Hepatocyte (in vitro differentiated cells): Measurements from ENCODE around the gene RTN4R. TPM values are rescaled to one million over a fixed set of nuclear protein-coding genes. Genes with fewer than 3 reads are reported as not detected.

Source experiments
- DNase-seq: peaks from one replicate; pipeline ENCODE4 v3.0.0-alpha.2; 2016; ENCODE audit warnings: low spot score
- H2AFZ ChIP-seq: fragments of 200-600 bp; sonication (generic); 2 replicates; pipeline ENCODE4 v1.6.0; 2016; ENCODE audit warnings: antibody characterized with exemption, mild to moderate bottlenecking
- H3K27ac ChIP-seq: fragments of 200-600 bp; sonication (generic); 2 replicates; pipeline ENCODE4 v1.5.1; 2016; ENCODE audit warnings: mild to moderate bottlenecking
- H3K27me3 ChIP-seq: fragments of 200-600 bp; sonication (generic); 2 replicates; pipeline ENCODE4 v1.6.1; 2016
- H3K36me3 ChIP-seq: fragments of 200-600 bp; sonication (generic); replicated peaks from 2 replicates; pipeline ENCODE4 v1.5.1; 2016; ENCODE audit warnings: low read depth; ENCODE audit not compliant: insufficient read depth
- H3K4me1 ChIP-seq: fragments of 200-600 bp; sonication (generic); 2 replicates; pipeline ENCODE4 v1.5.1; 2016; ENCODE audit warnings: mild to moderate bottlenecking, moderate library complexity; ENCODE audit not compliant: insufficient read depth
- H3K4me2 ChIP-seq: fragments of 200-600 bp; sonication (generic); 2 replicates; pipeline ENCODE4 v1.6.0; 2016
- H3K4me3 ChIP-seq: fragments of 200-600 bp; sonication (generic); 2 replicates; pipeline ENCODE4 v1.5.1; 2016; ENCODE audit warnings: mild to moderate bottlenecking
- H3K79me2 ChIP-seq: fragments of 200-600 bp; sonication (generic); 2 replicates; pipeline ENCODE4 v1.6.0; 2017; ENCODE audit warnings: mild to moderate bottlenecking
- H3K9me2 ChIP-seq: fragments of 200-600 bp; sonication (generic); replicated peaks from 2 replicates; pipeline ENCODE4 v1.6.0; 2017; ENCODE audit warnings: mild to moderate bottlenecking; ENCODE audit not compliant: insufficient read depth
- H3K9me3 ChIP-seq: fragments of 200-600 bp; sonication (generic); 2 replicates; pipeline ENCODE4 v1.5.1; 2016; ENCODE audit warnings: low read depth, mild to moderate bottlenecking
- H4K20me1 ChIP-seq: fragments of 200-600 bp; sonication (generic); 2 replicates; pipeline ENCODE4 v1.6.0; 2016; ENCODE audit warnings: mild to moderate bottlenecking; ENCODE audit not compliant: insufficient read depth, poor library complexity, severe bottlenecking
- CTCF ChIP-seq: fragments of 200-600 bp; sonication (generic); IDR thresholded peaks from 2 replicates; pipeline ENCODE4 v1.5.1; 2016; ENCODE audit warnings: antibody characterized with exemption, mild to moderate bottlenecking; ENCODE audit not compliant: poor library complexity
- EZH2 ChIP-seq: fragments of 200-600 bp; sonication (generic); IDR thresholded peaks from 2 replicates; pipeline ENCODE4 v1.6.1; 2016; ENCODE audit warnings: antibody characterized with exemption, mild to moderate bottlenecking, borderline replicate concordance
- EZH2phosphoT487 ChIP-seq: fragments of 200-600 bp; sonication (generic); IDR thresholded peaks from one replicate; pipeline ENCODE4 v1.6.1; 2018; ENCODE audit warnings: antibody characterized with exemption, mild to moderate bottlenecking, low read depth, moderate library complexity; ENCODE audit not compliant: unreplicated experiment, severe bottlenecking
- WGBS: methylation state at CpG from one replicate; pipeline ENCODE4 v1.1.6; 2016; ENCODE audit warnings: low lambda C conversion rate; ENCODE audit errors: missing lambda C conversion rate; 5-methylcytosine and 5-hydroxymethylcytosine counted together
- polyA plus RNA-seq: library from polyadenylated mRNA; unstranded; fragments of >200 nt; fragmentation: Nextera tagmentation; extraction: Ambion mirVana; gene quantifications from 2 replicates; pipeline ENCODE4 v1.2.1, GENCODE V29; 2016
- total RNA-seq: library from RNA; depleted of rRNA; stranded (reverse); fragments of >200 nt; gene quantifications from 2 replicates; pipeline ENCODE4 v1.2.3, GENCODE V29; 2014

The RTN4R gene
- total and polyA plus RNA-seq, 2 experiments from 2014 or later = 7.9 to 16.9 TPM

- Histone ChIP-seq H4K20me1 (no peaks in the 10 kb centered on the region), H2AFZ (no peak overlapping the region), H3K27me3 (peaks cover 3% of the 10 kb centered on the region), H3K4me1 (peaks cover 13% of the 10 kb centered on the region), H3K9me3 (no peaks in the 10 kb centered on the region), H3K27ac (no peak overlapping the region), H3K79me2 (no peaks in the 10 kb centered on the region), H3K4me2 (no peak overlapping the region), H3K4me3 (no peak overlapping the region), H3K36me3 (no peaks in the 10 kb centered on the region), H3K9me2 (no peaks in the 10 kb centered on the region)
- 86% methylated on average over 12 of the region's 13 CpGs for WGBS
- no peak for DNase-seq
- TF ChIP-seq EZH2 (no peak), EZH2phosphoT487 (no peak), CTCF (no peak)
Observed at GRCh38 chr22:20302438-20303228, 34.5 kb upstream of the RTN4R start.

DNA sequence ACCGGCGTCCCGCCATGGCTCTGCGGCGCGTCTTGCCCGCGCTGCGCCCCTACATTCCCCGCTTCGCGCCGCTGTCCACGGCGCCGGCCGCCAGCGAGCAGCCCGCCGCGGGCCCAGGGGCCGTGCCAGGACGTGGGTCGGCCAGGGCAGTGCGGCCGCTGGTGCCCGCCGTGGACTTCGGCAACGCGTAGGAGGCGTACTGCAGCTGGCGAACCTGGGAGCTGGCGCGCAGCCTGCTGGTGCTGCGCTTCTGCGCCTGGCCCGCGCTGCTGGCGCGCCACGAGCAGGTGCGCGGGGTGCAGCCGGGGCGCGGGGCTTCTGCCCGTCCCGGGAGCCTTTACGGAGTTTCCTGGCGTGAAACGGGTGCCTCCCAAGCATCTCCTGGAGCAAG, 31.6 kb upstream of the RTN4R start:
- TF ChIP-seq EZH2phosphoT487 = no peak
- no peak for TF ChIP-seq CTCF
- TF ChIP-seq EZH2 = no peak
- H2AFZ ChIP-seq = no peak overlapping the region
- no peaks in the 10 kb centered on the region for H3K9me2 ChIP-seq
- H3K36me3 ChIP-seq = no peaks in the 10 kb centered on the region
- peaks cover 3% of the 10 kb centered on the region for H3K27me3 ChIP-seq
- H3K4me3 ChIP-seq = peak overlapping the region; percentile 36
- no peaks in the 10 kb centered on the region for H4K20me1 ChIP-seq
- no peaks in the 10 kb centered on the region for H3K79me2 ChIP-seq
- under 1% methylated on average over 38 of the region's 52 CpGs for WGBS
- H3K4me2 ChIP-seq = peak overlapping the region; percentile 100
- no peaks in the 10 kb centered on the region for H3K9me3 ChIP-seq
- no peak overlapping the region for H3K27ac ChIP-seq
- peaks cover 13% of the 10 kb centered on the region for H3K4me1 ChIP-seq
- DNase-seq = peak; percentile 66

DNA sequence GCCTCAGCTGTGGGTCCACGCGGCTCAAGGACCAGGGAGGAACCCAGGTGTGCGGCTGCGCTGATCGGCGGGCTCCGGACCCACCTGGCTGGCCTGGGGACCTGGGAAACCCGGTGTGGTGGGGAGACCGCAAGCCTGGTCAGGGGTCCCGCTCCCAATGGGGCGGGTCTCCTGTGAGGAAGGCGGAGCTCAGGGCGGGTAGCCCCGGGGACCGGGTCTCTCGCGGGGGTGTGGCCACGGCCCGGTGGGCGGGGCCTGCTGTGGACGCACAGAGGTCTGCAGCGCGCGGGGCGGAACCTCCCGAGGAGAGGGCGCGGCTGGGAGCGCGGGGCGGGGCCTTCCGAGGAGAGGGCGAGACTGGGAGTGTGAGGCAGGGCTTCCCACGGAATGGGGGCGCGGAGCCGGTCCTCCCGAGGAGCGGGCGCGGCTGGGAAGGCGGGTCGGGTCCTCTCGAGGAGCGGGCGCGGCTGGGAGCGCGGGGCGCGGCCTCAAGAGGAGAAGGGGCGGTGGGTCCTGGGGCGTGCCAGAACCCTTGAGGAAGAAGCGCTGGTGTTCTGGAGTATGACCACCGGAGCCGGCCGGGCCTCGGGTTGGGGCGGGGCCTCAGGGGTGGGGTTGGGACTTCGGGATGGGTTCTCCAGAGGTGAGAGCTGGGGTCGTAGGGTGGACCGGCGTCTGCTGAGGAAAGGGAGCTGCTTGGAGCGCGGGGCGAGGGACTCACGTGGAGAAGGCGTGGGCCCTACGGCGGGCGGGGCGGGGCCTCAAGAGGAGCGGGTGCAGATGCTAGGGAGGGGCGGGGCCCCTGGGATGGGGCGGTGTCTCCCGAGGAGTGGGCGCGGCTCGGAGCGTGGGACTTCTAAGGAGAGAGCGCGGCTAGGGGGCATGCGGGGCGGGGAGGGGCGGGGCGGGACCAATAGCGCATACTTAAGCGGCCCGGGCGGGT, 31.0 kb upstream of the RTN4R start:
- WGBS = 2% methylated on average over 22 of the region's 90 CpGs
- peak overlapping the region; percentile 94 for H2AFZ ChIP-seq

More for the DNA sequence above, 31.0 kb upstream of the RTN4R start:
- no peaks in the 10 kb centered on the region for H3K9me3 ChIP-seq
- H3K79me2 ChIP-seq = no peaks in the 10 kb centered on the region
- no peaks in the 10 kb centered on the region for H3K36me3 ChIP-seq
- no peak for TF ChIP-seq EZH2phosphoT487
- no peak overlapping the region for H3K27ac ChIP-seq
- no peaks in the 10 kb centered on the region for H3K9me2 ChIP-seq
- H3K4me1 ChIP-seq = peaks cover 13% of the 10 kb centered on the region
- DNase-seq = peak; percentile 91
- H3K4me2 ChIP-seq = peak overlapping the region; percentile 100
- H3K4me3 ChIP-seq = peak overlapping the region; percentile 55
- H3K27me3 ChIP-seq = peaks cover 3% of the 10 kb centered on the region
- H4K20me1 ChIP-seq = no peaks in the 10 kb centered on the region
